HG03045 (cell line): ENCODE measurements around the gene GOSR1.
"Not testable (repeated sequence)": the region's sequence is repeated elsewhere in the genome, so short reads cannot be mapped to it uniquely, and the experiment has no call there.

Source experiments
- ATAC-seq: cut with Tn5 transposase; IDR thresholded peaks from one replicate; pipeline ENCODE4 v1.9.1; 2021; ENCODE audit warnings: mild to moderate bottlenecking, moderate library complexity; ENCODE audit not compliant: unreplicated experiment

GOSR1 gene

GRCh38 chr17:30560117-30561026 lies 83.2 kb downstream of the GOSR1 start:
- ATAC-seq, result not testable (repeated sequence)

- not testable (repeated sequence) for ATAC-seq
Observed at GRCh38 chr17:30561766-30562165, 84.6 kb downstream of the GOSR1 start.

DNA sequence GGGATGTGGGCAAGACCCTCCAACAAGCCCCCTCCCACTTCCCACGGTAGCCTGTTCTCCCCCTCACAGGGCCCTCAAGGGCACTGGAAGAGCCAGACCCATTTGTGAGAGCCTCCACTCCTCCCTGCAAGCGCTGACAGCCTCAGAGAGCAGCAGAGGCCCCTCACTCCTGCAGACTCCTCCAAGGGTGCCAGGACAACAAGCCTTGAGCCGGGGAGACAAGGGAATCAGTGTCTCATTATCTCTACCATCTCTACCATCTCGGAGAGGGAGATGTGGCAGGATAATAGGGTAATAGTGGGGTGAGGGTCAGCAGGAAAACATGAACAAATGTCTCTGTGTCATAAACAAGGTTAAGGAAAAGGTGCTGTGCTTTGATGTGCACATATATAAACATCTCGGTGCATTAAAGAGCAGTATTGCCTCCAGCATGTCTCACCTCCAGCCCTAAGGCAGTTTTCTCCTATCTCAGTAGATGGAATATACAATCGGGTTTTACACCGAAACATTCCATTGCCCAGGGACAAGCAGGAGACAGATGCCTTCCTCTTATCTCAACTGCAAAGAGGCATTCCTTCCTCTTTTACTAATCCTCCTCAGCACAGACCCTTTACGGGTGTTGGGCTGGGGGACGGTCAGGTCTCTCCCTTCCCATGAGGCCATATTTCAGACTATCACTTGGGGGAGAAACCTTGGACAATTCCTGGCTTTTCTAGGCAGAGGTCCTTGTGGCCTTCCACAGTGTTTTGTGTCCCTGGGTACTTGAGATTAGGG lies 86.1 kb downstream of the GOSR1 start:
- not testable (repeated sequence) for ATAC-seq

DNA sequence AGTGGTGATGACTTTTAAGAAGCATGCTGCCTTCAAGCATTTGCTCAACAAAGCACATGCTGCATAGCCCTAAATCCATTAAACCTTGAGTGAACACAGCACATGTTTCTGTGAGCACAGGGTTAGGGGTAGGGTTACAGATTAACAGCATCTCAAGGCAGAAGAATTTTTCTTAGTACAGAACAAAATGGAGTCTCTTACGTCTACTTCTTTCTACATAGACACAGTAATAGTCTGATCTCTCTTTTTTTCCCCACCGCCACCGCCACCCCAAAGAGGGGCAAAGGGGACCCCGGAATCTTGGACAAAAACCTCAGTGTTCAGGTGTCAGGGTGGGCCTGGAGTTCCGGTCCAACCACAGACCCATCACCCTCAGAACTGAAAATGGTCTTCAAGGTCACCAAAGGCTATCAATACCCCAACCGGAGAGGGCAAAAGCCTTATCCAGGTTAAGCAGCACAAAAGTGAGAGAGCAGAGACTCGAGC lies 86.7 kb downstream of the GOSR1 start:
- ATAC-seq, result not testable (repeated sequence)

DNA sequence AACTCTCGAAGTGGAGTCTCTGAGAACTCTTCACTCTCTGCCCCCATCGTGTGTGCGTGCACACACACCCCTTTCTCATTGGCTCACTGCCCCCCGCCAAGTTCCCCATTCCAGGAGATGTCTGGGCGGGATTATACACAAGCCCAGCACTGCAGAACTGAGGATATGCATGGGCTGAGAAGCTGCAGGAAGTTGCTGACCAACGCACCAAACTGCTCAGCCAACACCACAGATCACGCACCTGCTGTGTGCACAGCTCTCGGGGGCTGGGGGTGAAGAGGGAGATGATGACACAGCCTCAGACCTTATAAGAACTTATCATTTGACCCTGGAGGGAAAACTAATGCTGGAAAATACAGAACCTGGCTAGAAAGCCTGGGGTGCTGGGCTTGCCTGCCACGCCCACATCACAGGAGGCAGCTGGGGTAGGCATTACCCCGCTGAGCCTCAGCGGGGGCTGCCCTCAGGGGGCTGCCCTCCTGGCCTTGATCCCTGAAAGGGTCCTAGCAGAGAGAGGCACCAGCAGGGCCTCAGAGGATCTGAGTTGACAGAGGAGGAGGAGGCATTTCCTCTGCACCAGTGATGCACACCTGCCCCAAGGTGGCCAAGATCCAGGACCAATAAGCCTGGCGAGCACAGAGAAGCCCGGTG lies 87.3 kb downstream of the GOSR1 start:
- ATAC-seq, result not testable (repeated sequence)

DNA sequence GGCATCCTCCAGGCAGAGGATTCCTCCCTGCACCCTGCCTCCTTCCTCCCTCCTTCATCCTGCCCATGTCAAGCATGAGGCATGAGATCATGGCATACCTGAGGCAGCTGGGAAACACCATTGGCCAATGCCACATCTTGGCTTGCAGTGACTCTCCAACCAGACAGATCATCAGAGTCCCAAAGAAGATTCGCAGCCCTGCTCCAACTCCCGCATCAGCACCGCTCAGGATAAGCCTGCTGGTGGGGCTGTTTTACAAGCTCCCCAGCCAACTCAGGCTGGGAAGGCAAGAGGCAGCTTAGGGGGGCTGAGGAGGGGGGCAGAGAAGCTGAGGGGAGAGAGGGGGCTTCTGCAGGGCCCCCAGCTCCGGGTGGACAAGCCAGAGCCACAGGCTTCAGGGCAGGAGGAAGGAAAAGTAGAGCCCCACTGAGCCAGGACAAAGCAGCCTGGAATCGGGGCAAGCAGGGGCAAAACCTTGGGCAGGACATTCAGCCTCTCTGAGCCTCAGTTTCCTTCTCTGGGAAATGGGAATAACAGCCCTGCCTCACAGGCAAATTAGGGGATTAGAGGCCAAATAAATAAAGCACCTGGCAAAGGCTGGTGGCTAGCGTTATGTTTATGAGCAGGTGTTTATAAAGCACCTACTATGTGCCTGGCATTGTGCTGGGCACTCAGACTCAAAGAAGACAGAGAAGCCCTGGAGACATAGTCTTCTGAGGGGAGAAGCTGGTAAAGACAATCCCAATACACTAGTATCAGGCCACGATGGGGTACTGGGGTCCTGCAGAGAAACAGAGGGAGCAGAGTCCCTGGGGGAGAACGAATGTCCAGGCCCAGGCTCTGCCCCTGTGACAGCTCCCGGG lies 88.1 kb downstream of the GOSR1 start:
- no peak for ATAC-seq

DNA sequence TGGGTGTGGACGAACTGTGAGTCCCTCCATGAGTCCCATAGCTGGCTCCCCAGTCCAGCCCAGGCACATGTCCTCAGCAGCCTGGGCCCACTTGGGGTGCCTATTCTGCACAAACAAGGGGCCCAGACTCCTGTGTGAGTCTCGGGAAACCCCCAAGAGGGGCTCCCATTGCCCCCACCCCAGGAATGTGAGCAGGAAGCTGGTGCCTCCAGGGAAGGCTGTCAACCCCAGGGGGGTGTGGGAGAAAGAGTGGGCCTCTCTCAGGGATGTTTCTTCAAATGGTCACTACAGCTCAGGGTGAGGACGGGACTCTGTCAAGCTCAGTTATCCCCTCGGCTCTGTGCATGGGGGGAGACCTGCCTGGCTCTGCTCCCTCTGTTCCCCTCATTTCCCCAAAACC lies 88.9 kb downstream of the GOSR1 start:
- ATAC-seq, result not testable (repeated sequence)

GRCh38 chr17:30566516-30567225 lies 89.5 kb downstream of the GOSR1 start:
- ATAC-seq, result not testable (repeated sequence)

DNA sequence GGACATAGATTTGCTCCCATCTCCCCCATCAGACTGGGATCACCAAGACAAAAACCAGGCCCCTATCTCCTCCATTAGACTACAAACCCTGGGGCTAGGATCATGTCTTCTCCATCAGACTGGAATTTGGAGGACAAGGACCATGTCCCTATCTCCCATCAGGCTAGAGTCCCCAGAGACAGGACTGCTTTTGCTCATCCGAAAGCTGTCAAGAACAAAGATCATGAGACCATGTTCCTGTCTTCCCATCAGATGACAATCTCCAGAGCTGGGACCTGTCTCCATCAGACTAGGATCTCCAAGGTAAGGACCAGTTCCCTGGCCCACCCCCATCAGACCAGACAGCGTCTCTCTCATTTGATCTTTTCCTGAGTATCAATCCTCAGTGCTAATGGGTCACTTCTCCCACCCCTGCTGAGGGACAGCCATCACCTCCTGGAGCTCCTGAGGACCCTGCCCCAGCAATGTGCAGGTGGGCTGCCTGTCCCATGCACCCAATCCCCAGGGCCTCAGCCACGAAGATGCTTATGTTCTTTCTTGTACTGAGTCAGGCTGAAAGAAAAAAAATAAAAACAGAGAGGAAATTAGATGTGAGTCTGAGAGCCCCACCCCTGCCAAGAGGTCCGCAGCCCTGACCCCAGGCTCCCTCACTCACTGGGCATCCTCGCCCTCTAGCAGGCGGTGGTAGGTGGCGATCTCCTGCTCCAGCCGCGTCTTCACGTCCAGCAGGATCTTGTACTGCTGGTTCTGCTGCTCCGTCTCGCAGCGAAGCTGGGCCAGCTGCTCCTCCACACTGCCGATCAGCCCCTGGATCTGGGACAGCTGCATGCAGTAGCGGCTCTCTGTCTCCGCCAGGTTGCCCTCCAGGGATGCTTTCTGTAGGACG lies 90.3 kb downstream of the GOSR1 start:
- ATAC-seq, result no peak

- ATAC-seq, result no peak
Observed at GRCh38 chr17:30568117-30568430, 90.9 kb downstream of the GOSR1 start.

- not testable (repeated sequence) for ATAC-seq
Observed at GRCh38 chr17:30569531-30570175, 92.4 kb downstream of the GOSR1 start.

DNA sequence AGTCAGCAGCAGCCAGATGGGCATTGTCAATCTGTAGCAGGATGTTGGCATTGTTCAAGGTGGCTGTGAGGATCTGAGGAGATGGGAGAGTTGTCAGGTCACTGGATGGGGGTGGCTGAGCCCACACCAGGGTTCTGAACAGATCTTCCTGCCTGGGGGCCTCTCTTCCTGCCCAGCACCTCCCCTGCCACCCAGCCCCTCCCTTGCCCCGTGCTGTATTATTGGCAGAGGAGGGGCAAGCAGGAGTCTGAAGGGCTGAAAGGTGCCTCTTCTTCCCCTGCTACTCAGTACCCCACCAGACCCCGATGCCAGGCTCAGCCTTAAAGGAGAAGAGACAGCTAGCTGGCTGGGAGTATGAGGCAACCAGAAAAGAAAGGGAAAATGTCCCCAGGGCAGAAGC lies 93.0 kb downstream of the GOSR1 start:
- no peak for ATAC-seq

DNA sequence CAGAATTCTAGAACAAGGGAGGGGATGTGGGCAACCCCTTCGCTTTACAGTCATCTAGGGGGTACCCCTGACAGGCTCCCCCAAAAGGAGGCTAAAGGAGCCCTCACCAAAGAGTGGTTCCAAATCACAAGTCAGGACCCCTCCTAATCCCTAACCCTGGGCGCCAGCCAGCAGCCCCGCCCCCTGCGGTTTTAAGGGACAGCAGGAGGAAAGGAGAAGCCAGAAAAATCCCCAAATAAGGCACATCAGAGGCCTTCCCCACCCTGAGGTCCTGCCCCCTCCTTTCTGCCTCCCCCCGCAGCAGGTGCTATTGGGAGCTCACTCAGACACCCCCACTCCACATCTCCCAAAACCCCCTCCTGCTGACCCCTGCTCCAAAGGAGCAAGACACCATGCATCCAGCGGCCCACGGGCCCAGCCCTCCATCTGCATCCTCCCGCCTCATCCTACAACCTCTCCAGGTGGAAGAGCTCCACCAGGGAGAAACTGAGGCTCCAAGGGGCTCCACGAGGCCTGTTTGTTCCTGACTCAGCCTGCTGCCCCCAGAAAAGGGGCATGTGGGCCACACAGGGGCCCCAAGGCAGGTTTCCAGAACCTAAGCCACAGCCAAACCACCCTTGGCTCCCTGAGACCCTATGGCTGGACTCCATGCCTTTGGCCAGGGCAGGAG lies 93.5 kb downstream of the GOSR1 start:
- no peak for ATAC-seq

DNA sequence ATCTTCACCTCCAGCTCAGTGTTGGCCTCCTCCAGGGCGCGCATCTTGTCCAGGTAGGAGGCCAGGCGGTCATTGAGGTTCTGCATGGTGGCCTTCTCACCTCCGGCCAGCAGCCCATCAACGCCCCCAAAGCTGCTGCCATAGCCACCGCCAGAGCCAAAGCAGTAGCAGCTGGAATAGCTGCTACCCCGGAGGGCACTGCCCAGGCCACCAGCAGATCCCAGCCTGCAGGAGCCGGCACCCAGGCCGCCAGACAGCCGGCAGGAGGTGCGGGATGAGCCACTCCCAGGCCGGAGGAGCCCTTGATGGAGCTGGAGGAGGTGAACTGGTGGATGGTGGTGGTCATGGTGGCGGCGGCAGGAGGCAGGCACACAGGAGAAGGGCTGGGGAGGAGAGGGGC lies 94.2 kb downstream of the GOSR1 start:
- ATAC-seq, result not testable (repeated sequence)

DNA sequence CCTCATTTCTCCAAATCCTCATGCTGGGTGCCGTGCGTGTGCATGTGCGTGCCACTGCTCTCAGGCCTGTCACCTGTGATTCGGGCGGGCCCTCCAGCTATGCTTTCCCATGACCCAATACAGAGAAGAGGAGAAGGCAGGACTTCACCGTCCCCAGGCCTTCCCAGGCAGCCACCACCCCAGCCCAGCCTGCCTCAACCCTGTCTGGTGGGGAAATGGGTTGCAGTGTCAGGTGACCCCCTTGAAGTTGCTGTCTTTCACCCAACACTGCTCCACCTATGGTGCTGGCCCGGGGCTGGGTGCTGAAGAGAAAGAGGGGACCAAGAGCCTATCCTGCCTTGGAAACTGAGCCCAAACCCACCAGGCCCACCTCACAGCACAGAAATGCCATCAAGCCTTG lies 94.7 kb downstream of the GOSR1 start:
- ATAC-seq, result no peak

GRCh38 chr17:30572651-30573554 lies 95.7 kb downstream of the GOSR1 start:
- not testable (repeated sequence) for ATAC-seq
